Measurements from ENCODE around the gene RSPH6A. TPM values are rescaled to one million over a fixed set of nuclear protein-coding genes. Genes with fewer than 3 reads are reported as not detected.
A peak's percentile ranks its signal among the peaks of the same experiment; 100 is the strongest.

Gene RSPH6A
- total RNA-seq, 1 experiment from 2014 or later: 0.21 TPM

- no TSS peak for BruUV-seq (replicated peaks)
- Mint-ChIP-seq H3K4me3 (ENCODE audit: unreplicated experiment) (no peak overlapping the region), H3K36me3 (ENCODE audit: insufficient read depth, unreplicated experiment) (peaks cover 16% of the 10 kb centered on the region), H3K4me1 (ENCODE audit: insufficient read depth, unreplicated experiment) (peaks cover 6% of the 10 kb centered on the region), H3K9me3 (ENCODE audit: unreplicated experiment) (no peaks in the 10 kb centered on the region), H3K27ac (ENCODE audit: low read depth, unreplicated experiment) (no peak overlapping the region), H3K27me3 (ENCODE audit: insufficient read depth, unreplicated experiment) (no peaks in the 10 kb centered on the region)
- DNase-seq (ENCODE audit: unreplicated experiment): no peak
- intact Hi-C loops (cut with micrococcal nuclease): no loop called here
- TF ChIP-seq CTCF (IDR thresholded peaks at IDR 0.05; ENCODE audit: unreplicated experiment): no peak
- ChIA-PET CTCF (interaction anchor here (0.5 kb wide), 1 partner anchor 81 kb away, joined by 4 read pairs; no protein-coding TSS in a partner anchor), POLR2A (interaction anchor here (1.3 to 1.8 kb wide), 2 partner anchors 9 to 45 kb away, joined by 5 to 9 read pairs; no protein-coding TSS in a partner anchor)
These were observed 53.4 kb downstream of the RSPH6A start for GRCh38 chr19:45761714-45762113.

- no peaks in the 10 kb centered on the region for H3K9me3 Mint-ChIP-seq (ENCODE audit: unreplicated experiment)
- ChIA-PET POLR2A (interaction anchor here (2.3 to 4.1 kb wide), 2 partner anchors 9 to 42 kb away, joined by 9 to 38 read pairs; partner anchors contain the start of gene SIX5), CTCF (interaction anchor here (0.6 to 0.7 kb wide), 2 partner anchors 45 to 246 kb away, joined by 3 to 4 read pairs; no protein-coding TSS in a partner anchor)
- intact Hi-C loops (cut with micrococcal nuclease): no loop called here
- DNase-seq (ENCODE audit: unreplicated experiment): no peak
- TF ChIP-seq CTCF (IDR thresholded peaks at IDR 0.05; ENCODE audit: unreplicated experiment): no peak
- H3K27ac Mint-ChIP-seq (ENCODE audit: low read depth, unreplicated experiment): no peak overlapping the region
- no peaks in the 10 kb centered on the region for H3K27me3 Mint-ChIP-seq (ENCODE audit: insufficient read depth, unreplicated experiment)
- peaks cover 6% of the 10 kb centered on the region for H3K4me1 Mint-ChIP-seq (ENCODE audit: insufficient read depth, unreplicated experiment)
- BruUV-seq (replicated peaks): no TSS peak
- peaks cover 1% of the 10 kb centered on the region for H3K36me3 Mint-ChIP-seq (ENCODE audit: insufficient read depth, unreplicated experiment)
- no peak overlapping the region for H3K4me3 Mint-ChIP-seq (ENCODE audit: unreplicated experiment)
These were observed 56.2 kb downstream of the RSPH6A start for GRCh38 chr19:45758921-45759320.

GRCh38 chr19:45757695-45758094 is 57.4 kb downstream of the RSPH6A start:
- no peaks in the 10 kb centered on the region for H3K27me3 Mint-ChIP-seq (ENCODE audit: insufficient read depth, unreplicated experiment)
- H3K27ac Mint-ChIP-seq (ENCODE audit: low read depth, unreplicated experiment): peak overlapping the region; percentile 64
- BruUV-seq (replicated peaks): no TSS peak

GRCh38 chr19:45754323-45754722 is 60.8 kb downstream of the RSPH6A start:
- POLR2A ChIA-PET: interaction anchor here (1.0 to 6.4 kb wide), 2 partner anchors 13 to 14 kb away, joined by 4 to 58 read pairs; partner anchors contain the start of gene SIX5
- no peaks in the 10 kb centered on the region for H3K36me3 Mint-ChIP-seq (ENCODE audit: insufficient read depth, unreplicated experiment)
- no TSS peak for BruUV-seq (replicated peaks)
- no peak overlapping the region for H3K4me3 Mint-ChIP-seq (ENCODE audit: unreplicated experiment)
- H3K27ac Mint-ChIP-seq (ENCODE audit: low read depth, unreplicated experiment): no peak overlapping the region
- intact Hi-C loops (cut with micrococcal nuclease): no loop called here
- peaks cover 12% of the 10 kb centered on the region for H3K4me1 Mint-ChIP-seq (ENCODE audit: insufficient read depth, unreplicated experiment)
- H3K27me3 Mint-ChIP-seq (ENCODE audit: insufficient read depth, unreplicated experiment): no peaks in the 10 kb centered on the region
- CTCF ChIA-PET: interaction anchor here (0.6 to 0.8 kb wide), 2 partner anchors 12 to 45 kb away, joined by 3 read pairs; no protein-coding TSS in a partner anchor
- no peak for TF ChIP-seq CTCF (IDR thresholded peaks at IDR 0.05; ENCODE audit: unreplicated experiment)
- no peak for DNase-seq (ENCODE audit: unreplicated experiment)
- no peaks in the 10 kb centered on the region for H3K9me3 Mint-ChIP-seq (ENCODE audit: unreplicated experiment)

More at GRCh38 chr19:45757695-45758094, 57.4 kb downstream of the RSPH6A start:
- Mint-ChIP-seq H3K4me3 (ENCODE audit: unreplicated experiment) (no peak overlapping the region), H3K36me3 (ENCODE audit: insufficient read depth, unreplicated experiment) (no peaks in the 10 kb centered on the region), H3K4me1 (ENCODE audit: insufficient read depth, unreplicated experiment) (peaks cover 12% of the 10 kb centered on the region), H3K9me3 (ENCODE audit: unreplicated experiment) (no peaks in the 10 kb centered on the region)
- no peak for TF ChIP-seq CTCF (IDR thresholded peaks at IDR 0.05; ENCODE audit: unreplicated experiment)
- intact Hi-C loops (cut with micrococcal nuclease): no loop called here
- POLR2A ChIA-PET: interaction anchor here (0.6 to 4.1 kb wide), 4 partner anchors 11 to 116 kb away, joined by 3 to 38 read pairs (median 6); partner anchors contain the start of gene SIX5
- CTCF ChIA-PET: interaction anchor here (0.6 to 1.3 kb wide), 7 partner anchors 18 to 1591 kb away, joined by 3 to 5 read pairs (median 3); no protein-coding TSS in a partner anchor
- DNase-seq (ENCODE audit: unreplicated experiment): peak; percentile 57

Measured in MCF 10A (cell line).